GM21619 (cell line): Measurements from ENCODE around the gene TMEM87A.

Experiments
- ATAC-seq: cut with Tn5 transposase; IDR thresholded peaks from one replicate; pipeline ENCODE4 v1.9.1; 2021; ENCODE audit not compliant: unreplicated experiment

TMEM87A gene

GRCh38 chr15:42207674-42208579 lies 65.3 kb downstream of the TMEM87A start, which contains the start of gene VPS39:
TSS of gene VPS39 (minus strand) at chr15:42208304. CDS start at chr15:42208153, 151 bp downstream.
- peak; percentile 96 for ATAC-seq

- ATAC-seq: no peak
Observed at GRCh38 chr15:42206406-42206805, 66.8 kb downstream of the TMEM87A start.

DNA sequence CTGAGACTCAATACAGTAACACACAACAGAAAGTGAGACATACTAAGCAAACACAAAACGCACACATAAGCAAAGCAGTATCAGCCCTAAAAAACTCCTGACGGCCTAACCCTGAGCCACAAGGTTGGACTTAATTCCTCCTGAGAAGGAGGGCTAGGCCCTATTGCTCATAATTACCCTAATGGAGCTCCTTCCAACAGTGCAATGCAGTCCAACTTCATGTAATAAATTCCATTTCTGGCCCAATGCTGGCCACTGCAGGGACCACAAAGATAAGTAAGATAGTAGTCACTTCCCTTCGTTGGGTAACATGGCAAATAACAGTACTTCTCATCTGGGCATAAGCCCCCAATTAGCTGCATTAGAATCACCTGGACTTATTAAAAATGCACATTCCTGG lies 69.3 kb downstream of the TMEM87A start:
- ATAC-seq: no peak

DNA sequence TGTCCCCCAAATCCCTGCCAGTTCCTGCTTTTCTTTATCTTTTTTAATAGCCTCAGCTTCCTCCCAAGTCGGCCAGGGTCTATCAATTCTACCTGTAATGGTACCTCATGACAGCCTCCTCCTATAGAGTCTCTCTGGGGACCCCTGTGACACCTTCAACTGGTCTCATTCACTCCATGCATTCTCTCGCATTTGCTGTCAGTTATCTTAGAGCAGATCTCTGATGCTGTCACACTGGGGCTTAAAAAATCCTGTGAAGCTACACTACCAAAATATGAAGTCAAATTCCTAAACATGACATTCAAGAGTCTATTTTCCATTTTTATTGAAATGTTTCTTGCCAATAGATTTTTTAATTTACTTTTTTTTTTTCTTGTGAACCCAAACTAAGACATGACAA lies 70.6 kb downstream of the TMEM87A start:
- no peak for ATAC-seq

GRCh38 chr15:42201801-42202200 lies 71.4 kb downstream of the TMEM87A start:
- ATAC-seq: no peak

DNA sequence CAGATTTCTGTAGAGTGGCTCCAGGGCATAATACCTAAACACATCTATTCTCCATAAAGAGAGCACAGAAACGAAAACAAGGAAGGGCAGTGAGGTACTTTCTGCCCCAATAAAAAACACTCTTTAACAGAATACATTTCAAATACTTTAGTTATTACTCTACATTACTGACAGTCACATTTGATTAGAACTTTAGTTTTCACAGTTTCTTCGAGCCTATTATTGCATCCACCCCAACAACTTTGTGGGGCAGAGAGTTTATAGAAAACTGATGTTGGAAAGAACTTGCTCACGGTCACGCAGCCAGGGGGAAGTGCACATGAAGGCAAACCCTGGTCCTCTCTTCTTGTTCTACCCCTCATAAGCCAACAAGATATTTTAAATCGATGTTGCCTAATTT lies 74.1 kb downstream of the TMEM87A start:
- ATAC-seq: no peak

GRCh38 chr15:42198516-42198915 lies 74.7 kb downstream of the TMEM87A start:
- no peak for ATAC-seq

GRCh38 chr15:42194513-42194912 lies 78.7 kb downstream of the TMEM87A start:
- no peak for ATAC-seq

GRCh38 chr15:42193383-42193782 lies 79.8 kb downstream of the TMEM87A start:
- ATAC-seq: no peak

DNA sequence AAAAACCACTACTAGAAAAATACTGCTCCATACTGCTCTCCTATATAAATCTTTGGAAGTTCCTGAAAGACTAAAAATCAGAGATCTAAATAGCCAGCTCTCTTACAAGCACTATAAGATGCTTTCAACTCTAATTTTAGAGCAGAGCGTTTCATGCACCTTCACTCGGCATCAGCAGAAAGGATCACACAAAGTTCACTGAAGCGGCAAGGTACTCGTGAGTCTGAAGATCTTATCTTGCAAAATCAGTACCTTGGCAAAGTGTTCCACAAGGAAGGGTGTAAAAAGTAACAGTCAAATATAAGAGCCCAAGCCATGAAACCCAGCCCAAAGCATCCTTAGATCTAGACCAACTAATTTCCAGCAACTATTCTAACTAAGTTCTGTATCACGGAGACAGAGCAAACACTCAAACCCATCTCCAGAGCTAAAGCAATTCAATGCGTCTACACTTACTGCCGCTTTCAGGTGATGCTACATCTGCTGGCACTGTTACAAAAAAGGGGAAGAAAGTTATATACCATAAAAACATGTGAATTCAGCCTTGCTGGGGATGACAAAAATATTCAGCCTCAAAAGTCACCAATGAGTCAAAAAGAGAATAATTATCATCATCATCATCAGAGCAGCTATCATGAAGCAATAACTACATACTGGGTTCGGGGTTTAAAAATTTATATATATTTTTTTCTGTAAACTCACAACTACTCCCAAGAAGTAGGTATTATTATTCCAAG lies 81.5 kb downstream of the TMEM87A start:
- no peak for ATAC-seq

GRCh38 chr15:42190370-42190769 lies 82.9 kb downstream of the TMEM87A start:
- no peak for ATAC-seq

DNA sequence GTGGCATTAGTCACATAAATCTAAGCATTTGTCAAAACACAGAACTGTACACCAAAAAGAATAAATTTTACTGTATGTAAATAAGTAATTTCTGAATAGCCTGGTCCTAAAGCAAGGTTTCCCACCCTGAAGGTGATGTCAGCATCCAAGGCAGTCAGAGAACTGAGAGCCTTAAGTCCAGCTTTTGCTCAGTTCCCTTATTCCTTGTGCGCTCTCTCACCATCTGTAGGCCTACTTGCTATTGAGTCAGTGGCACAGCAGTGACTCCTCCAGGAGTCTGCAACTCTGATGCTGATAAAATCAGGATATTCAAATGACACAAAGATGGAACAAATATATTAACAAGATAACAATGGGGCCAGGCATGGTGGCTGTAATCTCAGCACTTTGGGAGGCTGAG lies 87.4 kb downstream of the TMEM87A start:
- no peak for ATAC-seq

GRCh38 chr15:42184736-42185135 lies 88.5 kb downstream of the TMEM87A start:
- ATAC-seq: no peak

DNA sequence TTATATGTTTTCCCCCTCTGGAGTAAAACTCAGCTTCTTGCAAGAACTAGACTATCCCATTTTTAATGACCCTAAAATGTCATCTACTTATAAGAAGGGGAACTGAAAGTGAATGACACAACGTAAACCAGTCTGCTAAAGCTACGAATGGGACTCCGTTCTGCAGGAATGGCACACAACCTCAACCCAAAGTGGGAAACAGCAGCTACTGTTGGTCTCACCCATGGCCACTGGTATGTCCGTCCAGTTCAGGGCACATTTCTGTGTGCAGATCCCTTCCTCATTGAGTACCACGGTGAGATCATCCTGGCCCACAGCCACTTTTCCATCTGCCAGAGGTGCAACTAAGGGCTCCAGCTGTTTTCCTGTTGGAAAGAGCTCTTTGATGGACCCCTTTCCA lies 88.9 kb downstream of the TMEM87A start:
- no peak for ATAC-seq

- no peak for ATAC-seq
Observed at GRCh38 chr15:42182961-42183360, 90.3 kb downstream of the TMEM87A start.

- no peak for ATAC-seq
Observed at GRCh38 chr15:42182328-42182886, 90.8 kb downstream of the TMEM87A start.

GRCh38 chr15:42178056-42178455 lies 95.2 kb downstream of the TMEM87A start:
- ATAC-seq: no peak

DNA sequence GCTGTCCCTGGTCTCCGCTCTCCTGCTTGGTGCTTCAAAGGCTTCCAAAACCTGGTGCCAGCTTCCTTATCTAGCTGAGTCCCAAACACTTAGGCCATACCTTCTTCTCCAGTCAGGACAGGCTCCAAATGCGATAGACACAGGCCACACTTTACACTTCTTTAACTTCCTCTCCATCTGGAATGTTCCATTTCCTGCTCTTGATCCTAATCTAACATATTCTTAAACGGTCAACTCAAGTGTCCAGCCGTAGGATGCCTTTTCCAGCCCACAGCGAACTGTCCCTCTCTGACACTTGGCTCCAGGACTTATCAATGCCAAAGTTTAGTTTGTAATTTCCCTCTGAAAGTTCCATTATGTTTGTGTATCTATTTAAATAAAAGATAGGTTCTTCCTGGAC lies 97.6 kb downstream of the TMEM87A start:
- no peak for ATAC-seq

GRCh38 chr15:42172475-42172874 lies 100.8 kb downstream of the TMEM87A start:
- ATAC-seq: no peak

GRCh38 chr15:42171795-42172194 lies 101.4 kb downstream of the TMEM87A start:
- no peak for ATAC-seq

- no peak for ATAC-seq
Observed at GRCh38 chr15:42171122-42171521, 102.1 kb downstream of the TMEM87A start.
